ENCODE measurements around the gene MRPL54.

MRPL54 gene

DNA sequence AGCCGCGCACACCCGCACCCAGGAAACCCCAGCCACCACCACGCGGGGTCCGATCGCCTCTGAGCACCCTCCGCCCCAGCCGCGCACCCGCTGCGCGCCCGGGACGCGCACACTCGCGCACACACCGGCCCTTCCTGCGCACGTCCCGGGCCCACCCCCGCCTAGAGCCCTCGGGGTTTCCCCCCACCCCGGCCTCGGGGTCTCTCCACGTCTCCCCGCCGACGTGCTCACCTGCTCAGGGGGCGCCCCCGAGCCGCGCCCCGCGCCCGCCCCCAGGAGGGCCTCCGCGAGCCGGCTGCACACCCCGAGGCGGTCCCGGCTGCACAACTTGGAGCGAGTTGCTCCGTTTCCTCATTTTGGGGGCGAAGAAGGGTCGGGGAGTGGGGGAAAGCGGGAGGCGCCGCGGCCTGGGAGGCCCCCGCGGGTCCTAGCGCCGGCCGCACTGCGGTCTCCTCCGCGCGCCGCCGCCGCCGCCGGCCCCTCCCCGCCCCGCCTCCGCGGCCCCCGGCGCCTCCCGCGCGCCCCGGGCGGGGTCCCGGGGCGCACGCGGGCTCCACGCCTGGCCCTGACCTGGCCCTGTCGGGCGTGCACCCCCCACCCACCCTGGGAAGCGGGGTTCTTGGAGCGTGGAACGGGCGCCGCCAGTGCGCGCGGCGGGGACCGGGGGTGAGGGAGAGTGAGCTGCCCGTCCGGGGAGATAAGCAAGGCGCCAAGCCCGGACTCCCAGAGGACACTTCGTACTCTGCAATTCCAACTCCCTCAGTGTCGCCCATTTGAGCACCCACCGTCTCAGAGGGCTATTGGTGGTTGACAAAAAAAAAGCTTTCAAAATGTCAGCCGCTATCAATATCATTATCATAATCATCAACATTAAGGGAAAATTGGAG is 23.7 kb downstream of the MRPL54 start, which contains the start of gene MATK:
TSS of gene MATK (minus strand) at position 444 of the 887 bp plus-strand sequence. CDS start 1,246 bp downstream, outside the sequence.
- DNase-seq, result peak; percentile 54 to 63

DNA sequence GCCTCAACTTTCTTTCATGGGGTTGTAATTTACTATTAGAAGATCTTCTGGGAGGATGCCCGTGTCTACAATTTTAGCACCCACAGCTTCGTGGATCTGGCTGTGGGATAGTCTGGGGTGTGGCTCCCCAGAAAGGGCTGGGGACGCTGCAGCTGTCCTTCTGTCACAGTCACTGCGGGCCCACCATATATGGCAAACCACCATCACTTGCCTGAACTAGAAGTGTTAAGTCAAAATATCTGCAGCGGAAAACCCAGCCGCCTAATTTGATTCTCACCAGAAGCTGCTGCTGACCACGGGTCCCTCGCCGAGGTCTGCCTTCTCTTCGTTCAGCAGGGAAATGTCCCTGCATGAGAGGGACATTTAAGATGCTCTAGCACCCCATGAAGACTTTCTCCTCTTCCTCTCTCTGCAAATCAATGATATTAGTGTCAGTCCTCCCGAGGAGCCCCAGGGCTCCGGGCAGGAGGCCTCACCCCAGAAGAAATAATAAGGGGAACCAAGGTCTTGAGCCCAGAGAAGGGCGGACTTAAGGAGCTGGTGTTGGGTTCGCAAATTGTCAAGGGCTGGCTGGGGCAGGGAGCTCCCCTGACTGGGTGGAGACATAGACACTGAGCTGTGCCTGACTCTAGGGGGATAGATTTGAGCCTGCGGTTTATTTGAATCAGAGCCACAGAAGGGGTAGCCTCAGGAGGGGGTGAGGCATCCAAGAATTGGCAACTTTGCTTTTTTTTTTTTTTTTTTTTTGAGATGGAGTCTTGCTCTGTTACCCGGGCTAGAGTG is 26.7 kb downstream of the MRPL54 start:
- no peak for DNase-seq

DNA sequence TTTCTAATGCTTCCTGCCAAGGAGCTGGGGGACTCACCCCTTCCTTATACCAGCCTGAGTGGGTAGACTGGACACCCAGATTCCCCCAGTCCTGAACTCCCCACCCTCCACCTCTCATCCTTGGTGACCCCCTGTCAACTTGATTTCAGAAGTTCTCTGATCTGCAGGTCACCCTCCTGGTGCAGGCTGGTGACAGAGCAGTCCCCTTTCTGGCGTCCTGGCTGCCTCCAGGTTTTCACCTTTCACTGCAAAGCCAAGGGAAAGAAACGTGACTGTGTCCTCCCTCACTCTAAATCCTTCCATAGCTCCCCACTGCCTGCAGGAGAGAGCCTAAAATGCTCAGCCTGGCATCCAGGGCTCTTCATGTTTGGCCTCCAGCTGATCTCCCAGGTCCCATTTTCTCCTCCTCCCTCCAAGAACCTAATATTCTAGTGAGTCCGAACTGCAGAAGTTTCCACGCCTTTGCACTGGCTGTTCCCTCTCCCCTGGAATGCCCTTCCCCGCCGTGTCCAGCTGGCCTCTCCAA is 27.8 kb downstream of the MRPL54 start:
- no peak for DNase-seq

DNA sequence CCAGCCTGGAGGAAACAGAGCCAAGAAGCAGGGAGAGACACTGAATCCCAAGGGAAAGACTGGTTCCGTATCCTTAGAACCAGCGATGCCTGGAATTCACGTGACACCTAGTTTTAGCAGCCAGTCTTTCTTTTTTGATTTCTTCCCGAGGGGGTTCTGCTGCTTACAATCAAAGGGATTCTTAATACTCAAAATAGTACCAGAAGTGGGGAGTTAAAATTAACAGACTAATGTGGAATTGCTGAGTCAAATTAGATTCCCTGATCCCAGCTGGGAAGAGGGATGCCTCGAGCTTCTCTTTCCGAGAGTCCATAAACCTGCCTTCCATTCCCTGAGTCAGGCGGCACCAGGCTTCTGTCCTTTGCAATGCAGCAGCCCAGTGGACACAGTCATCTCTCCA is 28.5 kb downstream of the MRPL54 start:
- DNase-seq, result no peak

DNA sequence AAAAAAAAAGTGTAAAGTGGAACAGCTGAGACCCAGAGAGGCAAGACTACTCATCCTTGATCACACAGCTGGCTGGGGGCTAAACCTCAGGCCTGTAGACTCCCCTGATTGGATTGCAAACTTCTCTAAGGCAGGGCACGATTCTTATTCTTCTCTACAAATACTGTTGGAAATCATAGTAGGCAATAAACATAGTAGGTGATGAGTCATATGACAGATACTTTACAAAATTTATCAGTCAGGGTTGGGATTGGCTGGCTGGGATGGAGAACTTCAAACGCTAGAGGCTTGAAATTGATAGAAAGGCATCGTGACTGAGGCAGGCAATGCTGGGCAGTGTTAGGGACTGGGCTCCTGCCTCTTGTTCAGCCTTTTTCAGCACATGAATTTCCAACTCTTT is 29.6 kb downstream of the MRPL54 start:
- DNase-seq, result no peak

DNA sequence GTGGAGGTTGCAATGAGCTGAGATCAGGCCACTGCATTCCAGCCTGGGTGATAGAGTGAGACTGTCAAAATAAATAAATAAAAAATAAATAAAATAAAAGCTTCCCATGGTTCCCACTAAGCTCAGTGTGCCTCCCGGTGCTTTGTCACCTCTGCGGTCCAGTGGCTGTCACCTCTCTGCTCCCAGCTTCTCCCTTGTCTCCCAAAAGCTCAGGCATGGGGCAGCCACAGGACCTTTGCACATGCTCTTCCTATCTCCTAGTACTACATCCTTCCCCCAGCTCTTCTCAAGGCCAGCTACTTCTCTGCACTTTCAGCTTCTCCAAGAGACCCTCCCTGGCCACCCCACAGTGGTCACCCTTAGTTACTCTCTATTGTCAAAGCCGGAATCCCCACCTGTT is 31.3 kb downstream of the MRPL54 start:
- no peak for DNase-seq

DNA sequence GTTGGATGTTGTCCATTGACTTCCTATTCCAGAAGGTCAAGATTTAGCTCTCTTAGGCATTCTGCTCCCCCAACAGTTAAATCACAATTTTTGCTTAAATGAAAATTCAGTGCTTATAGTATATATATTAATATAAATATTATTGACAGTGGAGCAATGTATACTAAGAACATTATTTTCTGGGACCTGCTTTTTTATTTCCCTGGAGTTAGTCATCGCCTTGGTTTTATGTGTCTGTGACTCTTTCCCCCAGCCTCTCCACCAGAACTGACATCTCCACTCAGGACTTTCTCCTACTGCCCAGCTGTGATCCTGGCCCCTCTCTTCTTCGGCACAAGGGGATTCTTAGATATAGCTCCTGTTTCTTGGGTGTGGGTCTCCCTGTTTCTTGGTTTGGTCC is 33.9 kb downstream of the MRPL54 start:
- DNase-seq, result no peak

DNA sequence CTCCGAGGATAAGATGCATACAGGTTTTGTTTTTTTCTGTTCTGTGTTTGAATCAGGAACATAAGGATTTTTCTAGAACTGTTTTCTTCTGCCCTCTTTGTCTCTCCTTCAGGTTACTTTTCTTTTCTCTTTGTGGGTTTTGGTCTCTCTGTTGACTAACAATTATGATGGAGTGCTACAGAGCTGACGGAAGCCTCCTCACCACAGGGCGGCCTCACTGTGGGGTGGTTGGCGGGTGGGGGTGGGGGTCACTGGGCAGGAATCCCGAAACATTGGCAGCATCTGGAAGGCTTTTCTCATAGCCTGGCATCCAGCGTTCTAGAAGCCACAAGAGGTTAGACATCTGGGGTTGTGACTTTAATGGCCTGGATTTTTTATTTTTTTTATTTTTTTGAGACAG is 35.7 kb downstream of the MRPL54 start:
- no peak for DNase-seq

DNA sequence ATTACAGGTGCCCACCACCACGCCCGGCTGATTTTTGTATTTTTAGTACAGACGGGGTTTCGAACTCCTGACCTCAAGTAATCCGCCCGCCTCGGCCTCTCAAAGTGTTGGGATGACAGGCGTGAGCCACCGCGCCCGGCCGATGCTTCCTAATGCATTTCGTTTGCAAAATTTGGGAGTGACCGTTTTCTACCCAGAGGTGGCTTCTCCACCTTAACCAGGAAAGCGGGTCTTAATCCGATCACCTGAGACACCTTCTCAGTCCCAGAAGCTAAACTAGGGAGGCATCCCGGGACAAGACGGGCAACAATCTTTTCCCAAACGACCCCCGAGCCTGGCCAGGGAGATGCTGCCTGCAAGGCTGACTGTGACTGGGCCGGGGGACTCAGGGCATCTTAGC is 38.5 kb downstream of the MRPL54 start:
- no peak for DNase-seq

DNA sequence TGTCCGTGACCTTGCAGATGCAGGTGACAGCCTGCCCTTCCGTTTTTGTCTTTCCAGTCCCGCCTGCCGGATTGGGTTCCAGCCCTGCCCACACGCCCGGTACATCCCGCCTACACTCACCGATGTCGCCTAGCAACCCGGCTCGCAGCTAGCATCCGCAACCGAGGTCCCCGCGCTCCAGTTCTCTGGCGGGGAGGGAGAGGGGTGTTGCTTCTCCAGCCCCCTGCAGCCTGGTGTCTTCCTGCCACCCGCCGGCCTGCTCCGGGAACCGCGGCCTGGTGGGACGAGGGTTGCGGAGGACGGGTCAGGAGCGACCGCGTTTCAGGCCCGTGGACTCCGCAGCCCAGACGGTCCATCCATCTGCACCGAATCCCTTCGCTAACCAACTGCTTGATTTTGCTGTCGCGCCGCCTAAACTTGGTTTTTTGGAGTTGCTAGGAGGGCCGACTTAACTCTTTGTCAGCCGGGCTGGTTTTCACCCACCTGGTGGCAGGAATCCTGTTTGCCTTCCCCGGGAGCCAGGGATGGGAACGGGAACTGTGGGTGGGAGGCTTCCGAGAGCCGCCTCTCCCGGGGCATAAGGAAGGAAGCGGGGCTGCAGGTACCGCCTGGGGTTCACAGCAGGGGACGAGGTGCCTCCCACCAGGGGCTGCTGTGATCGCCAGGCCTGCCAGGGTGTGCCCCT is 39.1 kb downstream of the MRPL54 start:
- DNase-seq, result peak in 1 of 2 donors; percentile 27

DNA sequence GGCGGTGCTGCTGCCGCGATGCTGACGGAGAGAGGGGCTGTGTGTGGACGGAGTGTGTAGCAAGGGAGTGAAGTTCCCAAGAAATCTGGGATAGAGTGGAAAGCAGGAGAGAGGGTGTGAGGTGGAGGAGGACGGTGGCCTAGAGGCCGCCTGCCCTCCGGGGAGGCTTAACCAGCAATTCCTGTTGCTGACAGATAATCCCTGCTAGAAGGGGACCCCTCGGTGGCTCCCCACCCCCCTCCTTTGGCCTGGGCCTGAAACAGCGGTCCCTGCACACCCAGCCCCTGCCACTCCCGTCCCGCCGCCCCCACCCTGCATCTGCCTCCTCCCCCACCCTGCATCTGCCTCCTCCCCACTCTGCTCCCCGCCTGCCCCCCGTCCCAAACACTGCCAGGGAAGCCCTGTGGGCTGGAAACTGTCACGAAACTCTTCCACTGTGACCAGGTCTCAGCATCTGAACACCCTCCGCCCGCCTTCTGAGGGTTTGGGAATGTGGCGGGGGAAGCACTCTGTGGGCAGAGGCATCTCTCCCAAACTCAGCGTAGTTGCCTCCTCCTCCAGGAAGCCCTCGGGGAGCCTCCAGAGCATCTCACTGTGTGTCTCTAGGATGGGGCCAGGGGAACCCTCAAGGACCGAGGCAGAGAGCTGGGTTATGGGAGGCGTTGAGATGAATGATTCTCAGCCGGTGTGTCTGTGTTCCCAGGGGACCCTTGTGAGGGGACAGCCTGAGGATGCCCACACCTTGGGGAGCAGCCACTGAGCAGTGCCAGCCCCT is 40.8 kb downstream of the MRPL54 start:
- no peak for DNase-seq

DNA sequence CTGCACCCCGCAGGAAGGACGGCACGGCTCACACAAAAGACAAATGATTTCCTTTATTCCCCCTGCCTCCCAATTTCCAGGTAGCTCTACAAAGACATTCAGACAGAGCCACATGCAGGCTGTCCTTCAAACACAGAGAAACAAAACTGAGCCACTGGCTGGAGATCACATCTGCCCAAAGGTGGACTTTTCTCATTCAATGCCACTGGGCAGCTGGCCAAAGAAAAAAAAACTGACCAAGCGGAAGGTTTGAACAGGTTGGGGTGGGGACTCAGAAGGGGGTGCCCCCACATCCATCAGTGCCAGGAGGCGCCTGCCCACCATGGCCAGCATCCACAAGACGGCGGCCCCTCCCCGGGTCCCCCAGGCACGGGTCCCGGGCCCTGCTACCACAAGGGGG is 41.5 kb downstream of the MRPL54 start:
- DNase-seq, result no peak

DNA sequence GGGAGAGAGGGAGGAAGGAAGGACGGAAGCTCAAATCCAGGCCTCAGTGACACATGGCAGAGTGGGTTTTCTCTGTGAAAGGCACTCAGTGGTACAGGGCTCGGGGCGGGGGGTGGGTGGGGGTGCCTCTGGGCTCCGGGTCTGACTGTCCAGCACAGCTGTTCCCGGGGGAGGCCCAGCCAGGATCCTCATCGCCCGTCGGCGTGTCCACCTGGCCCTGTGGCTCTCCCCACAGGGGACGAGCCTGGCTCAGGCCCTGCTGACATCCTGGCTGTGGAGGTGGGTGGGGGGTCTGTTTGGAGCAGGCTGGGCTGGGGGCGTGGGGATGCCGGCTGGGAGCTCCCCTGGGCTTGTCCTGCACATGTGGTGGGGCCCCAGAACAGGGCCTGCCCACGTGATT is 41.9 kb downstream of the MRPL54 start:
- DNase-seq, result no peak

DNA sequence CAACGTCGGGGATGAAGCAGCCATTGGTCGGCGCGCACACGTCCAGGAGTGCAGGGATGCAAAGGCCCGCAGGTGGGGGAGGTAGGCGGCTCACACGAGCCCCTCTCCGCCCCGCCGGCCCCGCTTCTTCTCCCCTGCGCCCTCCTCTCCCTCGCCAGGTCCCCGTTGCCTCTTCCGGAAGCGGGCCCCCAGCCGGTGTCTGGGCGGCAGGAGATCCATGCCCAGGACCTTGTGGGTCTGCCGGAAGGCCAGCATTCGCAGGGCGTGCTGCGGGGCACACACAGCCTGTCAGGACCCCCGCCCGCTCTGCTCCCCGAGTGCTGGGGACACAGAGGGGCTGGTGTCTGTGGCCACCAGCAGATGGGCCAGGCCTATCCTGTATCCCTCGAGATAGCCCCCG is 43.4 kb downstream of the MRPL54 start:
- no peak for DNase-seq

DNA sequence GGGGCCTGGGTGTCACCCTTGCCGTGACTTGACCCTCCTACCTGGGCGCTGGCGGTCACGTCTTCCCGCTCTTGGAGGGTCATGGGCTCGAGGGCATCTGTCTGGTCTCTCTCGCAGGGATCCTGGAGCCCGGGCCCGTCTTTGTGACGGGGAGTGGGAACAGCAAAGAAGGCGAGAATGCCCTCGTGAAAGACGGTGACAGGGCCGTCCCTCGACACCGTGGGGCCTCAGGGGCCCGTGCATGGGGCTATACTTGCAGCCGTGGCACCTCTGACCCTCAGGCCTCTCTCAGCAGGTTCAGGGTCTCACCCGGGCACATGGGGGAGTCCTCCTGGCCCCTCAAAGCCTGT is 44.6 kb downstream of the MRPL54 start:
- no peak for DNase-seq

DNA sequence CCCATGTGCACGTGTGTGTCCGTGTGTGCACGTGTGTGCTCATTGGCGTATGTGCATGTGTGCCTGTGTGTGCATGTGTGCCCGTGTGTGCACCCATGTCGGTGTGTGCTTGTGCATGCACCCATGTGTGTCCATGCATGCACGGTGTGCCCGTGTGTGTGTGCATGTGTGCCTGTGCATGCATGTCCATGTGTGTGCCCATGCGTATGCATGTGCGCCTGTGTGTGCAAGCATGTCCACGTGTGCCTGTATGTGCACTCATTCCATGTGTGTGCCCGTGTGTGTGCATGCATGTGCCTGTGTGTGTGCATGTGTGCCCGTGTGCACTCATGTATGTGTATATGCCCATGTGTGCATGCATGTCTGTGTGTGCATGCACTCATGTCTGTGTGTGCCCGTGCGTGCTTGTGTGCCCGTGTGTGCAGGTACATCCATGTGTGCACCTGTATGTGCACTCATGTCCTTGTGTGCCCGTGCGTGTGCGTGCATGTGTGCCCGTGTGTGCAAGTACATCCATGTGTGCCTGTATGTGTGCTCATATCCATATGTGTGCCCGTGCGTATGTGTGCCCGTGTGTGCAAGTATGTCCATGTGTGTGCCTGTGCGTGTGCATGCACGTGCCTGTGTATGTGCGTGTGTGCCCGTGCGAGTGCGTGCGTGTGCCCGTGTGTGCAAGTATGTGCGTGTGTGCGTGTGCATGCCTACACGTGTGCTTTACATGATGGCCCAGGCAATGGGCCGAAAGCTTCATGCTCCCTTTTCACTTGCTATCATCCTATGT is 45.3 kb downstream of the MRPL54 start:
- DNase-seq, result no peak

DNA sequence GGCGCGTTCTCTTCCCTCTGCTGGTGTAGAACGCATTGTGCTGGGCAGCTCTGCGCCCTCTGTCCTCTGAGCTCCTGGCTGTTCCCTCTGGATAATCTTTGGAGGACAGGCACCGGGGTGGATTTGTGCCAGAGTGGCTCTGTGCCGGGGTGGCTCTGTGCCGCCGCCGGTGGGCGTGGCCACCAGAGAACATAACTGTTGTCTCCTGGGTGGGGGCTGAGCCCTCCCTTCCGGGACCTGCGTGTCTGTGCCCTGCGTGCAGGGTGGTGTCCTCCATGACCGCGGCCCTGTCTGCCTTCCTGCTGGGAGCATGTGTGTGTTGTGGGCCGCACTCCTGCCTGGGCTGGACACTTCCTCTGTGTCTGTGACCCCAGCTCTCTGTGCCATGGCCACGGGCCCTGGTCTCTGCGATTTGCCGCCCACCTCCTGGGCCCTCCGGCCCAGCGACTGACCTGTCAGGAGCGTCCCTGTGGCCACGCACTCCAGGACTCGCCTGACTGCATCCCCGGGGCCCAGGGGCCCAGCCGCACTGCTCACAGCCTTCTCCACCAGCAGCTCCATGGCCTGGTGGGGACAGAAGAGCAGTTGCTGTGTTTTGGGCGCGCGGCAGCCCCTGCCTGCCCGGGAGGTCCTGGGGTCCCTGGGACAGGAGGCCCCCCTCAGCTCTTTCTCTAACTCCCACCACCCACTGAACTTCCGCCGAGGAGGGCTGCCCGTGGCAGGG is 46.1 kb downstream of the MRPL54 start:
- no peak for DNase-seq

DNA sequence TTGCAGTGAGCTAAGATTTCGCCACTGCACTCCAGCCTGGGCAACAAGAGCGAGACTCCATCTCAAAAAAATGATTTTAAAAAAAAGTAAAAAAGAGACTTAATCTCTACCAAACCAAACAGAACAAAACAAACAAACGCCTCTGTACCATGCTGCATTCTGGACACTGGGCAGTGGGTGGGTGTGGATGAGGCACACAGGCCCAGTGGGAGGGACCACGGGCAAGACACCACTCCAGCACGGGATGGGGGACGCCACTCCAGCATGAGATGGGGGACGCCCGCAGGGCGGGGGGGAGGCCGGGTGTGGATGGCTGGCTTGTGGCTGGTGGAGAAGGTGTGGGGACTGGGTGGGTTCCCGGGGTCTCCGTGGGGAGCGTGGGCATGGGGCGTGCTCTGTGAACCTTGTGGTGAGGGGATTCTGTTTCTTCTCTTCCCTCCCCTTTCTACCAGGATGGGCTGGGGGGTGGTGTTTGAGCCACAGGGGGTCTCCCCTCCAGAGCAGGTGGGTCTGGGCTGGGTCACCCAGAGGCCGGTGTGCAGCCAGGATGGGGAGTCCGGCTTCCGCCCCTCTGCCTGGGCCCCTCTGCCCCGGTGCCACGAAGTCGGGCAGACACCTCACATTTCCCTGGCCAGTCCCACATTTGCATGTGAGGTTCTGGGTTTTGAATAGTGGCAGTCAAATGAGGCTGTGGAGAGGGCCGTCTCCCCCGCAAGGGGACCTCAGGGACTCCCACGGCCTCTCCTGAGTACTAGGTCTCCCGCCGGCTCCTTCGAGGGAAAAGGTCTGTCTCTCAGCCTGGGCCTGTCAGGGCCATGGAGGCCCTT is 47.6 kb downstream of the MRPL54 start:
- peak in 1 of 2 donors; percentile 26 for DNase-seq

DNA sequence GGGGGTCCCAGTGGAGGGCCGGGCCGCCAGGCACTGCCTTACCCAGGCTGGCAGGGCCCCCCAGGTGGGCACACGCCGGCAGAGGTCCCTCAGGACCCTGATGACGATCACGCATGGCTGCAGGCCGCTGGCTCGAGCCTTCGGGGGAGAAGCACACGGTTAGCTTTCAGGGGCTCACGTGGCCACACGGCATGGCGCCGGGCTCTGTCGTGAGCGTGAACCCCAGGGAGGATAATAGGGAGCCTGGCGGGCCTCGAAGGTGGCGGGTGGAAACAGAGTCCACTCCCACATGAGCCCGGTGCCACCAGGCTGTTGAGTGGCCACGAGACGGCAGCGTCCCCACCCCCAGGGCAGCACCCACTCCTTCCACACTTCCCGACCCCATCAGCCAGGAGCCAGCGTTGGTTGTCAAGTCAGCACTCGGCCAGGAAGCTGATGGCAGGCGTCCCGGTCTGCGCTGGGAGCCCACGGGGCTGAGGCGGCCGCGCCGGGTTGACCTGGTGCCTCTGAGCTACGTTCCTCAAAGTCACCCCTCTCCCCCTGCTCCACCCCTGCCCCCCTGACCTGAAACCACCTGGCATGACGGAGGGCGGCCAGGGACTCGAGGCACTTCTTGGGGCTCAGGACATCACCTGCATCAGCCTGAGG is 48.4 kb downstream of the MRPL54 start:
- DNase-seq, result peak in 1 of 2 donors; percentile 55

Data from inflammatory macrophage treated with lipopolysaccharide for 1 hour (primary cell).